Stimulated activated CD8-positive, alpha-beta memory T cell treated with anti-CD3 and anti-CD28 coated beads, Interleukin-4, amount 100 ng/mL, for 1 hour (primary cell): ENCODE results near the gene LRIG1.

Source experiments
- DNase-seq, 2 donors: peaks; one replicate each; pipeline ENCODE4 v3.0.0-alpha.2; 2020; ENCODE audit warnings: low read depth in 2 of 2, low spot score in 1 of 2

LRIG1 gene

DNA sequence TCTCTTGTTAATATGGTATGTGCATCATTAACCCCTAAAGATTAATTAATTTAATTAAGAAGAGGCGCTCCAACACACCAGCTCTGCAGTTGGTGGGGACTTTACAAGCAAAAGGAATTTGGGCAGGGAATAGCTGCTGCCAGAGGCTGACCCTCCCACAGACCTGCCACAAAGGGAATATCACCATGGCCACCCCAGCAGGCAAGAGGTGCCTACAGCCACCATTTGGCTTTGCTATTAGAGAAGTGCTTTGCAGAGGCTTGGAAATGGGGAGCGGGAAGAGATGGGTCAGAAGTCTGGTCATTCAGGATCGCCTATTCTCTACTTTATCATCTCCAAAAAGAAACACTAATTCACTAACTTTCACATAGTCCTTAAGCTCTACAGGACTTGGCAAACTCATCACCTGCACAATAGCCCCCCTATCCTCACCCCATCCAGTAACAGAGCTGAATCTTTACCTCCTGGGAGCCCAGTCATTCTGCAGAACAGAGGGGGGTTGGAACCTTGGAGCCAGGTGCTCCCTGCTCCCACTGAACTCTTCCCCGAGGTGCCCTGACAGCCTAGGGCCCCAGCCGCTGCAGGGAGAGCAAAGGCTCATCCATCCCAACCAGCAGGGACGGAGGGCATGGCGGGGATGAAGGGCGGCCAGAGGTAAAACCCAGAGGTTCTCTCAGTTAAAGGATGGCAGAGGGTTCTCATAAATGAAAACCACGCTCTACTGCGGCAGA lies 29.7 kb downstream of the LRIG1 start:
- DNase-seq = no peak

DNA sequence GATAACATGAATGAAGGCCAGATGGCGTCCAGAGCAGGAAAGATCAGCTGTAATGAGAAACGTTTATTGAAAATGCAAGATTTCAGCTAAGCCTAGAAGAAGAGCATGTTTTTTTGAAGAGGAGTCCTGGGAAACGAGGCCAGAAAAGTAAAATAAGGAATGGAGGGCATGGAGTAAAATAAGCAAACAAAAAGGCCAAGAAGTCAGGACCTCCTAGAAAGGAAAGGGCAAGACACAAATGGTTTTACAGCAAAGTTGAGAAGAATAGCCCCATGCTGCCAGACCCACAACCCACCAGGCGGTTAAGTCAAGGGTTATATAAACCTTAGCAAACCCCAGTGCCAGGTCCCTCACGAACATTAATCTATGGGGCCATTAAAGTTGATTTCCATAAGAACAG lies 30.5 kb downstream of the LRIG1 start:
- no peak for DNase-seq

DNA sequence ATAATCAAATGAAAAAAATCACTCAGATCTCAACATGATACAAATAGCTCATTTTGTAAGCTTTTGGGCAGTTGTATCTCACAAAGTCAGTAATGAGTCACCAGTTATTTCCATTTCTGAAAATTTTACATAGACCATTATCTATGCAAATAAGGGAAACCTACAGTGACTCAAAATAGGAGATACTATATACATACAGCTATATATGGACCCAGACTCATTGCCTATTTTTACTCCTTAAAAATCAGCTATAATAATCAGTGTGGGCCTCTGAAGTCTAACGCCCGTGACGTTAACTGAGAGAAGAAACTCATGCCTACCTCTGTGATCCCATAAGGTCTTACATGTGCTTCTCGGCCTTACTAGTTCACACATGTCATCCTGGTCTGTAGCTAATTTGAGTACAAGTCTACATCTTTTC lies 31.6 kb downstream of the LRIG1 start:
- DNase-seq = no peak

DNA sequence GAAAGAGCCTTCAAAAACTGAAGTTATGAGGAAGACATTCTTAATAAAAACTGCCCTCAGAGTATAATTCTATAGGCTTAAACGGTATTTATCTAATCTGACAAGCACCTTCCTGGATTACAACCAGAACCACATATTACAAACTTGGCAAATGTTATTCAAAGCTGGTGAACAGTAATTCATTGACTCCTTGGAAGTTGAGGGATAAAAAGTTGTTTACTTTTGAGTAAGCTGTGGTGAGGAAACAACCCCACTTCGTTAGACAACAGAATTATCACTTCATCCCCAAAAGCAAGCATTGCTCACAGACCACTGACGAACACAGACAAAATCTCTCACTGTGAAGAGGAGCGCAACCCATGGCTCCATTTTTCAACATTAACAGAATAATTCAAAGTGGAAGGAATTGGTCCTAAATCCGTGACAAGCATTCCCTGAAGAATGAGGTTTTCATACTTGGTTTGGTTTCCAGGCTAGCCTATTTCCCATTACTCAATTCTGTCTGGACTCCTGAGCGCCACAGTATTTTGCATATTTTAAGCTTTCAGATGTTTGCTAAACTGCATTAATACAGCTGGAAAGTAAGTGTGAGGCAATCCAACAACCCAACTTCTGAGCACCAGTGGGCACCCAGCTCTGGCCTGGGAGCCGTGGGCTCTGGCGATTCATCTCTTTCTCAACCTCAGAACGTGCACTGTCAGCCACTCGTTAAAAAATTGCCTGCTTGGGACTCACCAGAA lies 32.7 kb downstream of the LRIG1 start:
- no peak for DNase-seq

DNA sequence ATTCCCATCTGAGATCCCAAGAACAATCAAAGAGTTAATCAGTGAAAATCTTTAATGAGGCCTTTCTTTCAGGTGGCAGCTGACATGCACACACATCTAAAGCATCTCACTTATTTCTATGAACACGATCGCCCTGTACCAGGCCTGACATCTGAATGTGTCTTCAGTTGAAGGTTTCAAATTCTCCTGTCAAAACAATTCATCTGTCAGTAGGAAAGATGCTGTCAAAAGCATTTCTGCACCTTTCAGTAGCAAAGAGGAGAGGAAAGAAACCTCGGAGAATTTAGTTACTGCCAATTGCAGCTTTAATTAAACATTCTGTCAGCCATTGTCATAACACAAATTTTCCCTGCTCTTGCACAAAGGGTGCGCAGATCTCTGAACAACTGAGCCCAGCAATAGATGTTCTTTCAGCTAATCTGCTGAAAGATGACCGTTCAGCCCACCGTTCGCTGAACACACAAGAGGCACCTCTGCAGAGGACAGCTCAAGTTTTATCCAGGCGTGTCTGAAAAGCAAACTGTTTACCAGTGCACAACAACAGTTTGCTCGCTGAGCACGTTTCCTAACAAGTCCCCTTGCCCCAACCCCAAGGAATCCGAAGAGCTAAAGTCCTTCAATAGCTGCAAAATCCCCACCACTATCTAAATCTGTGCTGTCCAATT lies 34.1 kb downstream of the LRIG1 start:
- no peak for DNase-seq

DNA sequence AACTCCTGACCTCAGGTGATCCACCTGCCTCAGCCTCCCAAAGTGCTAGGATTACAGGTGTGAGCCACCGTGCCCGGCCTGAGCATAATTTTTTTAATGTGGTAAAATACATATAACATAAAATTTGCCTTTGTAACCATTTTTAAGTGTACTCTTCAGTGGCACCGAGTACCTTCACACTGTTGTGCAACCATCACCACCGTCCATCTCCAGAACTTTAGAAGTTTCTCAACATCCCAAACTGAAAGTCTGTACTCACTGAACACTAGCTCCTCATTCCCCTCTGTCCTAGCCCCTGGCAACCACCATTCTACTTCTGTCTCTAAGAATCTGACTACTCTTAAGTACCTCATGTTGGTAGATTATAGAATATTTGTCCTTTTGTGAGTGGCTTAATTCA lies 35.2 kb downstream of the LRIG1 start:
- no peak for DNase-seq

DNA sequence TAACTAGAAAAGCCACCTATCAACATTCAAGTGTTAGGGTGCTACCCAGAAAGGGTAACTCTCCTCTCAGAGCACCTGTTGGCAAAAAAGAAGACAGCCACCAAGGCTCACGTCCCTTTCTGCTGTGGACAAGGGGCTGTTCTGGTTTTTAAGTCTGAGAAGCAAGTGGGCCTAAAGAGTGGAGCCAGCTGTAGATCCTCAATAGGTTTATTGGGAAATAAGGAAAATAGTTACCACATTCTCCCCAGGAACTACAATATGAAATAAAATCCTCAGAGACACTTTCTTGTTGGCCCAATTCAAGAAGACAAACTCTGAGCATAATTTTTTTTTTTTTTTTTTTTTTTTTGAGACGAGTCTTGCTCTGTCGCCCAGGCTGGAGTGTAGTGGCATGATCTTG lies 35.8 kb downstream of the LRIG1 start:
- no peak for DNase-seq

DNA sequence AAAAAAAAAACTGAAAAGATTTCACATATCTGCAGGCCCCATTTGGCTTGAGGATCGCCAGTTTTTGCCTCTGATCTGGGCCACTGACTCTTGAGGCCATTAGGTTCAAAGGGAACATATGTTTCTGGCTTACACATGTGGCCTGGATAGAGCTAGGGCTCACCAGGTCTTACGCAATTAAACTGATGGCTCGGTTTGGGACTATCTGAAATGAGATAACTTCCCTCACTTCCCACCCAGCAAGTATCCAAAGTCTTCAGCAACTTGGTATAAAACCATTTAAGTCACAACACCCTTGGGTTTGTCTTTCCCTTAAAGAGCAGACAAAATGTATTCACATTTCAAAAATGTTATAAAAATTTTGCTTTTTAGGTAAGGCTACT lies 36.3 kb downstream of the LRIG1 start:
- DNase-seq = no peak

DNA sequence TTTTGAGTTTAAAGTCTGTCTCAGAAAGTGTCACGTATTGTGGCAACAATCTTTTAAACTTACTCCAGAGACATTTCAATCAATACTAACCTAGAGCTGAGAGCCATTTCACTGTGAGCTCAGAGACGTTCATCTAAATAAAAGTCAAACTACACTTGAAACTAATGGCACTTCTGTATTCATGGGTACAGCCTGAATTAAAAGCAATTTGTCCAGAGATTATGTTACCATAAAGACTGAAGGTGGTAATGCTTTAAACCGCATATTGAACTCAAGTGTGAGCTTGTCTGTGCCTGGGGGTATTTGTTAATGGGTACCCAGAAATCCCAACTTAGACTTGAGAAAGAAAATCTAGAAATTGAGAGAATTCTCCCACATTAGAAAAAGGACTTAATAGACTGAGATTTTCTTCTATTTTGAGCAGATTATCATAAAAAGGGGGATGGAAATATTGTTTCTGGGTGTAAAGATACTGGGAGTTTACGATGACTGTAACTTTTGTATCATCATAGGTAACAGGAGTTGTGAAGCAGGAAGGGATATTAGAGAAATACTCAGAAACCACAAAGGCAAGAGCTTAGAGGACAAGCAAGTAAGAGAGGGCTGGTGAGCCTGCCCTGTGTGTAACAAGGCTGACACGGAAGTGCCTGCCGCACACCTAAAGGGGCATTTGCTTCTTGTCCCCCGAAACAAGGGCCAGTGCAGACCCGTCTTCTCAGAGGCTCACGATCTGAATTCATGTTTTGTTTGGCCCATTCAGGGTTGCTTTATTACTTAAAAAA lies 36.9 kb downstream of the LRIG1 start:
- no peak for DNase-seq

DNA sequence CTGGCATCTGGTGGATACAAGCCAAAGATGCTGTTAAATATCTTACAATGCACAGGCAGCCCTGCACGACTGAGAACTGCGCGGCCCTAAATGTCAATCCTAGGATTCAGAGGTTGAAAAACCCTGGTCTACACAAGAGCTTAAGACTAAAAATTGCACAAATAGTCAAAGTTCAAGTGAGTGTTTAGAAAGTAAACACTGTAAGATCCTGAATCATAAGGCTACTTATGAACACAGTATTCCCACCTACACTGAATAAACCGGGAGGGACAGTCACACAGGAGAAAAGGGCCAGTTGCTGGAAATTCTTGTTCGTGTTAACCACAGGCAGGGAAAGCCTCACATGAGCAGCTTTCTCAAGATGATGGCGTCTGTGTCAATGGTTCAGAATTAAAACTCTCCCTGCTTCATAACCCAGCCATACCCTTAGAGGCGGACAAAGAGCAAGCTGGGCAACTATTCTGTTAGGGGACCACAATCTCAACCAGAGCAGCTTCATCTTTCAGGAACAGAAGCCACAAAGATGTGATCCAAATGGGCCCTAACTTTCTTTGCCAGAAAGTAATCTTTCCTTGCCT lies 37.7 kb downstream of the LRIG1 start:
- no peak for DNase-seq

DNA sequence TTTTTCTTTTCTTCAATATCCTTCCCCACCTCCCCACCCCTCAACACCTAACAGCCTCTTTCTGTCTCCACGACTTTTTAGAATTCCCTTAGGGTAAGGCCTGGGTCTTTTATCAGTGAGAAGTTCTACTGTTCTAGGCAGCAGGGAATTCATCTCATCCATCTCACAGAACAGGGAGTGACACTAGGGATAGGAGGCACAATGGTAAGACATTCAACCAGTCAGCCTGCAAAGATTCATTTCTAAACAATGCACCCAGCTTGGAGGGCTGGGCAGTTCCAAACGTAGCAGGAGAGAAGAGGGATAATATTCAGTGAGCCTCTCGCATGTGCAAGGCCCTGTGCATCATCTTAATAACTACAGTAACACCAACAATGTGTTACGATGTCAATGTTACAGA lies 43.6 kb downstream of the LRIG1 start:
- DNase-seq = no peak

DNA sequence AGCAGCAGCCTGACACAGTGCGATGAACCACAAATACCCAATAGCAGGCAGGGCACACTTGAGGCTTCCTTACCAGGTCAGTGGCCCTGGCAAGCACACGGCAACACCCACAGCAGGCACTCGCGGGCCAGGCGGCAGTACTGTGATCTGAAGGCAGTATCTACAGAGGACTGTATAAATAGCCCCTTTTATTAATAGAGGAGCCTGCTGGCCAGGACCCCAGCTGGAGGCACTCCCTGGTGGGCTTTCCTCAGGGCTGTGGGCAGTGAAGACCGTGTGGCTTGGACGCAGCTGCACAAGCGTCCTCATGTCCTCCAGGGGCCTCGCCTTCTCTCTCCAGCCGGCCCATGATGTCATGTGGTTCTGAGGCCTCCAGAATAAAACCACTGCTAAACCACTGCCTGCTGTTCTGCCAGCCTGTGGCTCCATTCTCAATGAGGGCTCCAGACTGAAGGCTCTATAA lies 44.1 kb downstream of the LRIG1 start:
- DNase-seq = no peak

DNA sequence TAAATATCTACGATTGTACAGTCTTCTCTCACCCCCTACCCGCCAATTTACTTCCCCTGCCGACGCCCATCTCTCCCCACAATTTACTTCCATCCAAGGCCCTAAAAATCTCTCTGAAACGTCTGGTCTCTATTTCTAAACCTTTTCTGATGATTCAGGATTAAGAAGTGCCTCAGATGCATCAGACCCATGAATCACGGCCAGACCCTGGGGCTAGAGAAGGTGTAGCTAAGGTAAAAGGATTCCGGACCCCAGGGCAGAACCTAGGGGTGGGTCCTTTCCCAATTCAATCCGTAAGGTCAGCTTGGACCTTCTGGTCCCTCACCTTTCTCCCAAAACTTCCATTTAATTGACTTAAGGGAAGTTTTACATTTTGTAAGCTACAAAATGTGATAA lies 46.4 kb downstream of the LRIG1 start:
- no peak for DNase-seq

DNA sequence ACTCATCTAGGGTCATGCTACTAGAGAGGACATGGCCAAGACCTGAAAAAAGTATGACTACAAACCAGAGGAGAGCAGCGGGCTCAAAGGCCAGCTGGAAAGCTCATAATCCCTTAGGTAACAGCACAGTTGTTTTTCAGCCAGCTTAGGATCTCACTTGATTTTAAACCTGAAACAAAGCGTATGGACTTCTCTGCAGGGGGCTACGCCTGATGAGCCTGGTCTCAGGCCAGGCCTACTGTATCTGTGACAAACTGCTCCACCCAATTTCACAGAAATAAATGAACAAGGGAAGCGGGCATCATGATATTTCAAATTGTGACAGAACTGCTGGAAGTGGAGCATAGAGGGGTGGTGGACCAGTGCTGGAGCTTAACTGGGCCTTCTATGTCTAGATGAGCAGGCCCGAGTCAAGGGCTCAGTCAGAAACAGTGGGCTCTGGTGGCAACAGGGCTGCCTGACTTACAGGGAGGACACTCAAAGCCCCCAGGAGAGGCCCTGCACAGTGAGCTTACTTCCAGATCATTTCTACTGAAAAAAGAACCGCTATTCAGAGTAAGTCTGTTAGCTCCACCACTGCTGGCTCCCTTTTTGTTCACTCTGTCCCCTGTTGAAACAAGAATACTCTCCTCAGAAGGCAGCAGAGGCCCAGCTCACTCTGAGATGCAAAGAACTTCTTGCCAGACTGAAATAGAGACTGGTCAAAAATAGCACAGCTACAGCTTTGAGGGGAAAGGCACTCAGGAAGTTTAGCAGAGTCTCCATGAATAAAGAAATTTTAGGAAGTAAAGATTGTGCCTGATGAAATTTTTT lies 47.0 kb downstream of the LRIG1 start:
- DNase-seq = no peak

DNA sequence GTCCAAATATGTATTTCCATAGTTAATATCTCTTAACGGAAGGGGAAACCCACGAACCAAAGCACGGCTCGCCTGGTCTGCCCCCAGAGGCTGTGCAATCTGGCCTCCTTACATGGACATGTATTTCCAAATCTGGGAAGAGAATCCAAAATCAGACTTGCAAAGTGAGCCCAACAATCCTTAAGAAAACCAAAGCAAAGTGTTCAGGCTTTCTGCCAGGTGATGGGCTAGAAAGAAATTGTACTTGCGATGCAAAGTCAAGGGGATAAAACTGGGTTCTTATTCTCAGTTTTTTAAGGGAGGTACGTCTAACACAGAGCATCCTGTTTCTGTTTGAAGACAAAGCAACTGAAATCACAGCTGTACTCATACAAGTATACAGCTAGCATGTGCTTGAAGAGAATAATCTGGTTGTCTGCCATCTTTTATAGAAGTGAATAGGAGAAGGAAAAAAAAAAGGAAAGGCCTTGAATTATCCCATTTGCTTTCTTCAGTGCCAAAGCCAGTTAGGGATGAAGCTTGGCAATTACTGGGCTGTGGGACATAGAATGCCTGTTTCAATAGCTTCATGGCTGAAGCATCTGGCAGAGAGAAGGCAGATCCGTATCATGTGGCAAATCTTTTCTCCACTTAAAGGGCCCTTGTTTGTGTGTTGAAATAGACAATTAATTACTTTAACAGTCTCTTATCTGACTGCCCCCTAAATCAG lies 48.4 kb downstream of the LRIG1 start:
- no peak for DNase-seq

DNA sequence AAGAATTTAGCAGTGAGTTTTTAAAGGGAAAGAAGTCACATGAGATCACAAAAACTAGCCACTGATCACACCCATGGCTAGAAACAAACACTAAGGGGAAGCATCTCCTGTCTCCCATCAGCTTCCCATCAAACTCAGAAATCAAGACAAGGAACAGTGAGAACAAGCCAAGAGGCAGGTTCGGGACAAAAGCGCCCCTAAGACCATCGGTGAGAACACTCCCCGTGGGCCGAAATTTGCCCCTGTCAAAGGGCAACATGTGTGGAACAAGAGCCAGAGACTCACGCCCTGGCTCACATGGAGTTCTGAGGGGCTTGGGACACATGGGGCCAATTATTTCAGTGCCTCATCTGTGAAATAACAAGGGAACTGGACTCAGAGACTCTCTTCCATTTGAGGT lies 49.1 kb downstream of the LRIG1 start:
- DNase-seq = no peak

DNA sequence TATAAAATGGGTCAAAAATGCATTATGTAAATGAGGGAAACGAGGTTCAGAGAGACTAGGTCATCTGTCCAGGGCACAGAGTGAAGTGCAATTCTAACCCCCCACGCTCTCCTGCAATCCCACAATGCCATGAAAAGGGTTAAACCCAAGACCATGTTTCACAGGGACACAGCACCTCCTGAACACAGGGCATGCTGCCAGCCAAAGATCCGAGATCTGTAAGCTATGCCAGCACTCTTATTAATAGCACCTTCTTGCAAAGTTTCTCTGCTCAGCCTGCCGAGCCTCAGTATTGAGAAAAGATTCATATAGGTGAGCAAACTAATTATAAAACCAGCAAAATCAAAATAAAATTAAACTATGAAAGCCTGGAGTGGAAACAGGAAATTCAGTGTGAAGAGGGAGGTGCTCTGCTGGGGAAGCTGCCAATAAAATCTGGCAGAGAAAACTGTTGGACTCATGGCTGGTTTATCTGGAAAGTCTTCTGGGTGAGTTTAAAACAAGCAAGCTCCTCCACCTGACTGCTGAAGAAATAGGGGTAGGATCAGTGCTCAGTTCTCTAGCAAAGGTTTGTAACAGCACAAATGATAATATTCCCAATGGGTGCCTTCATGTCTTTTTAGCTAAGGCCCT lies 50.3 kb downstream of the LRIG1 start:
- DNase-seq = no peak

DNA sequence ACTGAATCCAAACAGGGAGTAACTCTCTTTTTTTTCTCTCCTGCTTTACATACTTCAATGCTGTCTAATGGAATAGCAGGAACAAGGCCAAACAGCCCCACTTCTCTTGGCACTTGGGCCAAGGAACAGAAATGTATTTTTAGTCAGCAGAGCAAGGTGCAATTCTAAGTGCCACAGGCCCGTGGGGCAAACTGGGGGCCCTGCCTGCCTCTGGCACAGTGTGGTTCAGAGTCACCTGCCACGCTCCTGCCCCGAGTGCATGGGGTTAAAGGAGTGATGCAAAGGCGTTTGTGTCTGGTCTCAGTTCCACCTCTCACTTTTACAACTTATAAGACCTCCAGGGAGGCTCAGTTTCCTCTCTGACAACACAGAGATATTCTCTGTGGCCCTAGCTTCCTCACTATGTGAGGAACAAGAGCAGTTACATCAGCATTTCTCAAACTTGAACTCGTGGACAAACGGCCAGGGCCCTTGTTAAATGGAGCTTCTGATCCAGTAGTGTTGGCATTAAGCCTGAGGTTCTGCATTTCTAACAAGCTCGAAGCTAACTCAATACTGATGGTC lies 51.3 kb downstream of the LRIG1 start:
- no peak for DNase-seq

DNA sequence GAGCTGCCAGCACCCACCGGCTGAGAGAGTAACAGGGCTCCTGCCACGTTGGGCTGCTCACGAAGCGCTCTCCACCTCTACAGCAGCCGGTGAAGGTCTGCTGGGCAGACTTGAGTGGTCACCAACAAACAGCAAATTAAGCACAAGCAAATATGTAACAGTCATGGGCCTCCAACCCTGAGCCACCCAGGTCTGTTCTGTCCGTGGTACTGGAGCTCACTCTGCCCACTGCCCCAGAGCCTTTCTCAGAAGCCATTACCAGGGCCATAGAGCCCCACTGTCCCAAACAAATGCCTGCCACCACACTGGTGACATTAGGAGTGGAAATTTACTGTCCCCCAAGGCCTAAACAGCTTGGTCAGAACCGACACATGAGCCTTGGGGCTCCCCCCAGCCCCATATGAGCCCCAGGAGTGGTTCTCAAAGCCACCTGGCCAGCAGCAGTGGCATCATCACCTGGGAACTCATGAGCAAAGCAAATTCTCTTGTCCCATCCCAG lies 56.6 kb downstream of the LRIG1 start:
- no peak for DNase-seq
